Bronchial epithelial cell (primary cell): Measurements from ENCODE around the gene CELF4. TPM values are rescaled to one million over a fixed set of nuclear protein-coding genes. Genes with fewer than 3 reads are reported as not detected.

Experiments used
- DNase-seq: peaks from one replicate; pipeline ENCODE4 v3.0.0-alpha.2; 2010; ENCODE audit warnings: low read depth
- FAIRE-seq: peaks from 2 replicates; lab custom pipeline; 2011; peaks lifted over from hg19 to GRCh38; lab: Jason Lieb, UNC
- H3K27me3 ChIP-seq: 2 replicates; pipeline ENCODE4 v1.5.1; 2011; ENCODE audit warnings: low read length; ENCODE audit not compliant: control insufficient read depth, insufficient read depth
- H3K36me3 ChIP-seq: 2 replicates; pipeline ENCODE4 v1.5.1; 2011; ENCODE audit warnings: low read length; ENCODE audit not compliant: control insufficient read depth, insufficient read depth
- H3K4me3 ChIP-seq: 2 replicates; pipeline ENCODE4 v1.5.1; 2011; ENCODE audit warnings: mild to moderate bottlenecking, low read depth, low read length, control low read depth
- CTCF ChIP-seq: IDR thresholded peaks from 2 replicates; pipeline ENCODE4 v1.5.1; 2011; ENCODE audit warnings: mild to moderate bottlenecking, moderate library complexity, low read length, control low read depth, inconsistent platforms; ENCODE audit not compliant: insufficient read depth, severe bottlenecking
- total RNA-seq: library from RNA; depleted of rRNA; stranded (reverse); fragments of >200 nt; gene quantifications from 2 replicates; pipeline ENCODE4 v1.2.1, GENCODE V29; 2014

CELF4 gene
- total RNA-seq, 1 donor from 2014 or later: not detected

- DNase-seq: no peak
- Histone ChIP-seq H3K27me3 (no peaks in the 10 kb centered on the region), H3K36me3 (no peaks in the 10 kb centered on the region), H3K4me3 (no peak overlapping the region)
- no peak for TF ChIP-seq CTCF
- FAIRE-seq: no peak
Observed at GRCh38 chr18:37286801-37287200, 278.8 kb downstream of the CELF4 start.

GRCh38 chr18:37285825-37286224 is 279.8 kb downstream of the CELF4 start:
- no peak for TF ChIP-seq CTCF
- Histone ChIP-seq H3K4me3 (no peak overlapping the region), H3K27me3 (no peaks in the 10 kb centered on the region), H3K36me3 (no peaks in the 10 kb centered on the region)
- FAIRE-seq: no peak
- no peak for DNase-seq

- no peak for DNase-seq
- Histone ChIP-seq H3K4me3 (no peak overlapping the region), H3K36me3 (no peaks in the 10 kb centered on the region), H3K27me3 (no peaks in the 10 kb centered on the region)
- no peak for FAIRE-seq
- TF ChIP-seq CTCF: no peak
Observed at GRCh38 chr18:37284260-37284659, 281.3 kb downstream of the CELF4 start.

GRCh38 chr18:37282386-37283037 is 283.1 kb downstream of the CELF4 start:
- DNase-seq (no peak), FAIRE-seq (no peak)
- Histone ChIP-seq H3K36me3 (no peaks in the 10 kb centered on the region), H3K27me3 (no peaks in the 10 kb centered on the region), H3K4me3 (no peak overlapping the region)
- peak; percentile 52 for TF ChIP-seq CTCF

GRCh38 chr18:37280701-37281393 is 284.8 kb downstream of the CELF4 start:
- Histone ChIP-seq H3K36me3 (no peaks in the 10 kb centered on the region), H3K4me3 (no peak overlapping the region), H3K27me3 (peaks cover 7% of the 10 kb centered on the region)
- FAIRE-seq: no peak
- no peak for TF ChIP-seq CTCF
- DNase-seq: no peak

GRCh38 chr18:37277804-37278203 is 287.8 kb downstream of the CELF4 start:
- no peak for FAIRE-seq
- H3K36me3 ChIP-seq: no peaks in the 10 kb centered on the region
- H3K4me3 ChIP-seq: no peak overlapping the region
- TF ChIP-seq CTCF: no peak
- DNase-seq: no peak
- H3K27me3 ChIP-seq: peaks cover 20% of the 10 kb centered on the region
